NCI-H2081 treated with DMSO at 0.1 percent for 48 hours (cell line): ENCODE measurements around the gene DUS1L.

Experiments
- DNase-seq: peaks from one replicate; lab custom pipeline; 2025; lab: John Stamatoyannopoulos, UW

Gene DUS1L

DNA sequence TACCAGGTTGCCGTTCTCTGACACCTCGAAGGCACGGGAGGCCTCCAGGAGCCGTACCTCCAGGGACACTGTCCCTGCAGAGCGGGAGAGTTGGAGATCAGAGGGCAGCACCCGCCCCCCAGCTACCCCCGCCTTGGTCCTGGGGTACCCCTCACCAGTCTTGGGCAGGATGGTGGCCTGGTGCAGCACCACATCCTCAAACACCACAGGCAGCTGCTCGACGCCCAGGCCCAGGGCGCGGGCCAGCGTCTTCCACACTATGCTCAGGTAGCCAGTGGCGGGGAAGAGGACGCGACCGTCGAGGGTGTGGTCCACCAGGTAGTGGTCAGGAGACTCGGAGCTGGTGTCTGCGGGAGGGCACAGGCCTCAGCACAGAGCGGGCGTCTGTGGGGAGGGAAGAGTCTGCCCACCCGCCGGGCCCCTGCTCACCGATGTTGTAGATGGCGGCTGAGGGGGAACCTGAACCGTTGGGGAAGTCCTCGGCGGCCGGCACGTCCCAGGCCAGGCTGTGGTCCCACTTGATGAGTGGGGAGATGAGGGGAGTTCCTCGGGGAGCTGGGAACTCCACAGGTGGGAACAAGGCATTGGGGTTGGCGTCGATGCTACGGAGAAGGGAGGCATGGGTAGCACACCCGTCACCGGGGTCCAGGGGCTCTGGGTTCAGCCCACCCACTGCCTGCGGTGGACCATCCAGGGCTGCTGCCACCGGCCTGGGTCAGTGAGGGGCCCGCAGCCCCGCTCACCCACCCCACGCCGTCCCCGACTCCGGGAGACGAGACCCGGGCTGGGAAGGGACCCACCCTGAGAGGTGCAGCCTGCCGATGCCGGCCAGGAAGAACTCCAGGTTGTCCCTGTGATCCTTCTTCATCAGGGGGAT, 22.6 kb upstream of the DUS1L start:
- DNase-seq, result no peak

DNA sequence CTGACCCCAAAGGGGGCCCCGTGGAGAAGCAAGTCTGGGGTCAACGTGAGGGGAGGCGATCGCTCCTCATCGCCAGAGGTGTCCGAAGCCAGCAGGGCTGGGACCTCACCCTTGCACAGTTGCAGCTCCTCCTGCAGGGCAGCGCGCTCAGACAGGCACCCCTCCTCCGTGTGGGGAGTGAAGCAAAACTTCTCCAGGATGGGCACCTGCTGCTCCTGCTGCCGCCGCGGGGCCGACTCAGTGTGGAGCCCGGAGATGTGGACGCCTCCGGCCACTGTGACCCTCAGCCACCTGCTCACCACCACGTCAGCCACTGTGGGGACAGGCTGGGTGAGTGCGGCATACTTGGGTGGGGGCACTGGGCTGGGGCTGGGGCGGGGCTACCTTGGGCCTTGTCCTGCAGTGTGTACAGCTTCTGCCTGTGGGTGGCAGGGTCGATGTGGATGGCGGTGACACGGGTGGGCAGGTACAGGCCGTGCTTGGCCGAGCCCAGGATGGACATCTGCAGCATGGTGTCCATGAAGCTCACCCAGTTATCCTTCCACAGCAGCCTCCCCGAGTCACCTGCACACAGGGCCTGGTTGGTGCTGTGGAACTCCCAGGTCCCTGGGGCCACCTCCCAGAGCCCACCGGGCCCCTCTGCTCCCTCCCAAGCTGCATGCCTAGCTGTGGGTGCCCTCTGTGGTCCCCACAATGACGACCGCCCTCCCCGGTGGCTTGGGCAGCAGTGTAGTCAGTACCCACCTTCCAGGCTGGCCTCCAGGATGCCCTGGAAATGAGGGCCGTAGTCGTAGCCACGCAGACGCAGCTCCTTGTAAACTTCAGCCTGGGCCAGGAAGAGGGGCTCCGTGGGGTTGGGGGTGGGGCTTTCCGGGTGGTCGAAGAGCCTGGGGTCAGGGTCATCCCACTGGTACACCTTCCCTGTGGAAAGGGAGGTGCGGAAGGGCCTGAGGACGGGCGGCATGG, 21.6 kb upstream of the DUS1L start:
- no peak for DNase-seq

DNA sequence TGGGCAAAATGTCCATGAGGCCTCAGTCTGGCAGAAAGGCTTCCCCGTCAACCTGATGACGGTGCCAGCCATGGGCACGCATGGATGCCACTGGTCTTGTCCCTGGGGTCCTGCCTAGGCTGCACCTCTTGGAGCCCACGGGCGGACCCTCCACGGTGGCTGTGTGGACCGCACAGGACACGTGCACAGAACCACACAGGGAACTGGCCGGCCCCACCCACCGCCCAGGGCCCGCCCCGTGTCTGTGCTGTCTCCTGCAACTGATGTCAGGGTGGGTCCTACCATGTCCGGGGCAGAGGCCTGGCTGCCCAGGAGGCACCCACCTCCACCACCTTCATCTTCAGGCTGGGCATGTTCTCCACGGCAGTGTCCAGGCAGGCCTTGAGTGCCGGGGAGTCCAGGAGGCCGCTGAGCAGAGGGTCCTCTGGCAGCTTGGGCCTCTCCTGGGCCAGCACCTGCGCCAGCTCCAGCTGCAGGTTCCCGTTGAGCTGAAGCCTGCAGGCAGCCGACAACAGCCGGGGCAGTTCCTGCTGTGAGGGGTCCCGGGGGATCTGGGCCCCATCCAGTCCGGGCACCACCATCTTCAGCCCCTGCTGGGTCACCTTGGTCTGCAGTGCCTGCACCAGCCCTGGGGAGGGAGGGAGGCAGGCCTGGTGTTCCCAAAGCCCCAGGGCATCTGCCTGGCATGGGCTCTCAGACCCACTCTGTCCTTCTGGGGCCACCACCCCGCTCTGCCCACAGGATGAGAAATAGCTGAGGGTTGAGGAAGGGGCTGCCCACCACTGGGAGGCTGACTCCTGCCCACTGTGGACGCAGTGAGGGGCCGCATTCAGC, 20.5 kb upstream of the DUS1L start:
- no peak for DNase-seq

DNA sequence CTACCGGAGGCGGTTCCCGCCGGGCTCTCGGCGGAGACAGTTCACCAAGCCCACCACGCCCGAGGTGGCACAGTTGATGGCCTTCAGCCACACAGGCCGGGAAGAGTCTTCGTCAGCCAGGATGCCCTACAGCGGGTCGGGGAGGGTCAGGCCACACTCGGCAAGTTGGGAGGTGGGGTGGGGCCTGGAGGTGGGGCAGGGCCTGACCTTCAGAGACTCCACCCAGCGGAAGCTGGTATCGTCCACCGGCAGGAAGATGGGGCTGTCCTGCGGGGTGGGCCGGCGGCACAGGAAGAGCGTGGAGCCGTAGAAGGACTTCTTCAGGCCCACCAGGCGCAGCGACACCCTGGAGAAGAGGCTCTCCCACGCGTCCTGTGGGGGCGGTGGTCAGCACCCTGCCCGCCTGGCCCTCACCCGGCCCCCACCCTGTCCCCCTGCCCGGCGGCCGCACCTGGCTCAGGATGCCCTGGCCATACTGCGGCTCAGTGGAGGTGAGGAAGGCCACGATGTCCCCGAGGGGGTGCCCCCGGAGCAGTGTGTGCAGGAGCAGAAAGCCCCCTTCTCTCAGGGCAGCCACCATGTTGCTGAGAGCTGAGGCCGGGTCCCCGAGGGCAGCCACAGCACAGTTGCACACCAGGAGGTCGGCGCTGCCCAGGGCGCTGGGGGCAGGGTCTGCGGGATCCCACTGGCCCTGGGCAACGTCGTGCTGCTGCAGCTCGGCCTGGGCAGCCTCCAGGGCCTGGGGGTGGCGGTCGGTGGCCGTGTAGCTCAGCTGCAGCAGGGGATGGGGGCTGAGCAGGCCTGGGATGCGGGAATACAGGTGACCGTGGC, 19.6 kb upstream of the DUS1L start:
- no peak for DNase-seq

DNA sequence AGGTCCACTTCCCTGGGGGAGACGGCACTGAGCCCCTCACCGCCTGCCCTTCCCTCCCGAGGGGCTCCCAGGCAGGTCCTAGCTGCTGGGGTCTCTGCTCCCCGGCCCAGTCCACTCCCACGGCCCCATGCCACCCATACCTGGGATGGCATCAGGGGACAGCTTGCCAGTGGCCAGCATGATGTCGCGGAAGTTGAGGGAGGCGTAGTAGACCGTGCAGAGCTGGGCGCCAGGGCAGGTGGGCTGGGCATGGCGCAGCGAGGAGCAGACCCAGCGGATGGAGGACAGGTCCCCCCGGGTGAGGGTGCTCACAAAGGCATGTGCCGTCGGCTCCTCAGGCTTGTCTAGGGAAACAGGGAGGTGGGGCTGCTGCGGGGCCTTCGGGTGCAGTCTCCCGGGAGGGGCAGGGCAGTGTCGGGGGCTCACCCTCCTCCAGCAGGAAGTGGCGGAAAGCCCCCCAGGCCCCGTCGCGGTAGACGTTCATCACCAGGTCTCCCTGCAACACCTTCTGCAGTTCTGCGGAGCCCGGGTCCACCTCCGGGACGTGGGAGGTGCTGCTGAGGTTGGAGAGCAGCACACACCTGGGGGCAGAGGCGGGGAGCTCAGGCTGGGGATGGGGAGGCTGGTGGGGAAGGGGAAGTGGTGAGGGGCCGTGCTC, 18.9 kb upstream of the DUS1L start:
- no peak for DNase-seq

DNA sequence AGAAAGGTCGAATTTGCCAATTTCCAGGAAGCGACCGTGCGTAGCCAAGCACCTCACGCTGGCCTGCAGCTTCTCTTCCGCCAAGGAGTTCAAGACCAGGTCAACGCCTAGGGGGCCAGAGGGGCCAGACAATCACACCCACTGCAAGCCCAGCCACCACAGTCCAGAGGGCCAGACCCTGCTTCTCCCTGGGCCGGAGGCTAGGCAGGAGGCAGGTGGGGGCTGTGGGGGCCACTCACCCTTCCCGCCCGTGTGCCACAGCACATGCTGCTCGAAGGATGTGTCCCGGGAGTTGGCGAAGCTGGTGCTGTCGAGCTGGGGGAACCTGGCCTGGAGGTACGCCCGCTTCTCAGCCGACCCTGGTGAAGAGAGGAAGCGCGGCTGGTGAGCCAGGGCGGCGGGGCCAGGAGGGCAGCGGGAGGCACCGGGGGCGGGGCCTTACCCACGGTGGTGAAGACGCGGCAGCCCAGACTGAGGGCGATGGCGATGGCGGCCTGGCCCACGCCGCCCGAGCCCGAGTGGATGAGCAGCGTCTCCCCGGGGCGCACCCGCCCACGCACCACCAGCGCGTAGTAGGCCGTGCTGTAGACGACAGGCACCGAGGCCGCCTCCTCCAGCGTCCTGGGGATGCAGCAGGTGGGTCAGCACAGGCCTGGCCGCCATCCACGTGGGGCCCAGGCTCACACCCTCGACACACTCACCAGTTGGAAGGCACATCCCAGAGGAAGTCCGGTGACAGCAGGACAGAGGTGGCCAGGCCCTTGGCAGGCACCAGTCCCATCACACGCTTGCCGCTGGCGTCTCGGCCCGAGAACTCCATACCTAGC, 18.1 kb upstream of the DUS1L start:
- DNase-seq, result no peak

DNA sequence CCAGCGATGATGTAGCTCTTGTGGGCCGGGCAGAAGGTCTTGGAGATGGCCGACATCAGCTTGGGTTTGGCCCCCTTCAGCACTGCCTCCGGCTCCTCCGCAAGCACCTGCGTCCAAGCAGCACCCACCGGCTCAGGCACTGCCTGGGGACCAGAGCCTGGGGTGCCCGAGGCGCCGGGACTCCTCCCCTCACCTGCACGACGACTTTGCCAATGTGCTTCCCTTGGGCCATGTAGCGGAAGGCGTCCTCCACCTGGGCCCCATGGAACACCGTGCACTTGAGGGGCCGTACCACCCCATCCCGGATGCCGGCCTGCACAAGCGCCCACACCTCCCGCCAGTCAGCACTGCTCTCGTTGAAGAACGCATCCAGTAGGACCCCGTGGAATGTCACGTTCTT, 17.4 kb upstream of the DUS1L start:
- no peak for DNase-seq

DNA sequence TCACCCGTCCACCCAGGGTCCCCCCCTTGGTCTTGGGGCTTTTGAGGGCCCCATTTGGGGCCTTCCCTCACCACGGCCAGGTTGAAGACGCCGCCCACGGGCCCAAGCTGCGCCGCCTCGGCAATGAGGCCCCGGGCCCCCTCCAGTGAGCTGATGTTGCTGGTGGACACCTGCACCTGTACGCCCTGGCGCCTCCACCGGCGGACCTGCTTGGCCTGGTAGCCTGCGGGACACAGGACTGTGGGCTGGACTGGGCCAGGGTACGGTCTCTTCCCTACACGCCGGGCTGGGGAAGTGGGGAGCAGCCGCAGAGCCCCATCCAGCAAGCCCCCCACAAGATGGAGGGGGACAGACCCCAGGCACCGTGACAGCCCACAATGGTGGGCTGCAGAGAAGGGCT, 16.9 kb upstream of the DUS1L start:
- no peak for DNase-seq

DNA sequence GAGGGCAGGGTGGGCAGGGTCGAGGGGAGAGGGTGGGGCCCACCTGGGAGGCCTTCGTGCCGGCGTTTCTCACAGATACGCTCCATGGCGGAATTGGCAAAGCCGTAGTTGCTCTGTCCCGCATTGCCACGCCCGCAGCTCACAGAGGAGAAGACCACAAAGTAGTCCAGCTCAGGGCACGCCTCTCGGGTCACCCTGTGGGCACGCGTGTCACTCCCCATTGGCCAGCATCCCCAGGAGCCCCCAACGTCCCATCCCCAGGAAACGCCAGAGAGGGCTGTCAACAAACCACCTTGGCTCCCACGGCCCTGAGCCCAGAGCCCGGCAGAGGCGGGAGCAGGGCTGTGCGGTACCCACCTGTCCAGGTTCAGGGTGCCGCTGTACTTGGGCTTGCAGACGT, 16.4 kb upstream of the DUS1L start:
- no peak for DNase-seq

DNA sequence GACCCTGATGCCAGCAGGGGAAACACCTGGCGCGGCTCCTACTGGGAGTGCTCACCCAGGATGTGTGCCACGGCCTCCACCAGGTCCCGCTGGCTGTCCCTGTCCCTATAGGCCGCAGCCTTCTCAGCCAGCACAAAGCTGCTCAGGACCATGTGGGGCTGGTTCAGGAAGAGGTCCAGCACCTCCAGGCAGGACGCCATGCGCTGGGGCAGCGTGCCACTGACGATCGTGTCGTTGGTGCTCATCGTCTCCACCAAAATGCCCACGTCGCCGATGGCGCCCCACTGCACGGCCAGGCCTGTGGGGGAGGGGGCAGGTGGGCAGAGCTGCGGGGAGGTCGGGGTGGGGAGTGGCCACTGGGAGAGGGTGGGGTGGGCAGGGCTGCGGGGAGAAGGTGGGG, 15.9 kb upstream of the DUS1L start:
- DNase-seq, result no peak

DNA sequence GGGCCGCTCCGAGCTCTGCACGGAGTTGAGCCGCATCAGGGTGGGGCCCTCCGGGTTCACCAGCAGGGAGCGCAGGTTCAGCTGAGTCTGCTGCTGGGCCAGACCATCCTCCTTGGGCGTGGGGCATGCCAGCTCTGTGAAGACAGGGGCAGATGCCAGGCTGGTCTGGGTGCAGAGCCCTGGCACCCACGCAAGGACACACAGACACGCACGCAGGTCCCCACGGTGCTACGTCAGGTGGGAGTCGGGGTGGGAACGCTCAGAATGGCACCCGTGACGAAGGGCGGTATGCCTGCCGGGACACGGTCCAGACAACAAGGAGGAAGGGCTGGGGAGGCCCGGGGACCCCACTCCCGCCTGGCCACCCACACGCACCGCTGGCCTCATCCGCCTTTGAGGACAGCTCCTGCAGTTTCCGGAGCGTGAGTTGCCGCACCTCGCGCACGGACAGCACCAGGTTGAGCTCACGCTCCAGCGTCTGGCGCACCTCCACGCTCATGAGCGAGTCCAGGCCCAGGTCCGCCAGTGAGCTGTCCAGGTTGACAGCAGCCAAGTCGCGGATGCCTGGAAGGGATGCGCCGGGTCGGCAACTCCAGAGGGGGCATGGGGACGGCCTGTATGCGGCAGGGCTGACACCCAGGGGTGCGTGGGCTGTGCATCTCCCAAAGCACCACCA, 15.3 kb upstream of the DUS1L start:
- DNase-seq, result no peak

DNA sequence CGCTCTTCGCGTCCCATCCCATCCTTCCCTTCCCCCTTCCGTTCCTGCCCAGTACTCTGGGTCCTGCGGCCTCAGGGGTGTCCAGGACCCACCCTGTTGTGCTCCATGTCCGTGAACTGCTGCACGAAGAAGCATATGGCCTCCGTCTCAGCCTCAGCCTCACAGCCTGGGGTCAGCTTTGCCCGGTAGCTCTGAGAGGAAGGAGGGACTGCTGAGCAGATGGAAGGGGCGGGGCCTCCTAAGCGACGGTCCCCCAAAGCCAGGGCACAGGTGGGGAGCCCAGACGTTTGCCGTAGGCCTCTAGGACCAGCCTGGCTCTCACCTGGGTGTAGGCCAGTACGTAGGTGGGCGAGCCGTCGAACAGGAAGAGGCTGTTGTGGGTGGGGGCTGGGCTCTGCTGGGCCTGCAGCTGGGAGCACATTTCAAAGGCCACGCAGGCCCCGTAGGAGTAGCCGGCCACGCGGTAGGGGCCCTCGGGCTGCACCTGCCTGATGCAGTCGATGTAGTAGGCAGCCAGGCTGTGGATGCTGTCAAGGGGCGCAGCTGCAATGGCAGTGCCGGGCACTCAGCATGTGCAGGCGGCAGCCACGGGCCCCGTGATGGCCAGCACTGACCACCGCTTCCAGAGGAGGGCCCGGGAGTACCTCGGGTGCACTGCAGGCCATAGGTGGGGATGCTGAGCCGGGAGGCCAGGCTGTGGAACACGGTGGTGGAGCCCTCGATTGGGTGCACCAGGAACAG, 14.6 kb upstream of the DUS1L start:
- DNase-seq, result no peak

DNA sequence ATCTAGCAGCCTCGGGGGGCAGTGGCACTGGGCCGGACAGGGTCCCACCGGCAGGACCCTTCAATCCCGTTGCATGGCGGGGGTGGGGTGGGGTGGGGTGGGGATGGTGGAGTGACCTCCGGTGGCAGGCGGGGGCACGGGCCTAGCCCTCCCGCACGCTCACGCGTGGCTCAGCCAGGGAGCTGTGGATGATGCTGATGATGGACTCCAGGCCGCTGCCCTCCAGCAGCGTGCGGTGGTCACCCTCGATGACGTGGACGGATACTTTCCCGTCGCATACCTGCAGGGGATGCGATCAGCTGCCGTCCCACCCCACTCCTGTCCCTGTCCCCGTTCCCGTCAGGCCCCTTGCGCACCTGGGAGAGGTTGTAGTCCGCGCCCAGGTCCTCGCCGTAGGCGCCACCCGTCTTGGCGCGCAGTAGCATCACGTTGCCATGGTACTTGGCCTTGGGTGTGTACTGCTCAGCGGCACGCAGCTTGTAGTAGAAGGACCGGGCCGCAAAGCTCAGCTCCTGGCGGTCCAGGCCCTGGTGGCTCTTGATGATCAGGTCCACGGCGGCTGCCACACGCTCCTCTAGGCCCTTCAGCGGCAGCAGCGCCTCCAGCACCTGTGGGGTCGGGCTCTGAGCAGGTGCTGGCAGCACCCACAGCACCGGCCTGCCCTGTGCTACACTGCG, 13.5 kb upstream of the DUS1L start:
- DNase-seq, result no peak

DNA sequence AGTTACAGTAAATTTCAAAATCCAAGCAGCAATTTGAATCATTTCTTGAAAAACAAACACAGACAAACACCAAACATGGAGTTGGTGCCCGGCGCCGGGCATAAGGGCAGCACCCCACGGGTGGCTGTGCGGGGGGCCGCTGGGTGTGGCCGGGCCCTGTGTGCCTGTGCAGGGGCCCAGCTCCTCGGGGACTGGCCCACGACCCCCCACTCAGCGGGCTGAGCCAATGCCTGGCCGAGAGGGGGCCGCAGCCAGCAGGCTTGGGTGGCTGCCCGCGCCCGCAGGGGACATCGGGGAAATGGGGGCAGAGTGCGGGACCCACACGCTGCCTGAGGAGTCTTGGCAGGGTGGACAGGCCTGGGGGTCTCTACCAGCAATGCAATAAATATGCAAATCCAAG, 12.8 kb upstream of the DUS1L start:
- no peak for DNase-seq

DNA sequence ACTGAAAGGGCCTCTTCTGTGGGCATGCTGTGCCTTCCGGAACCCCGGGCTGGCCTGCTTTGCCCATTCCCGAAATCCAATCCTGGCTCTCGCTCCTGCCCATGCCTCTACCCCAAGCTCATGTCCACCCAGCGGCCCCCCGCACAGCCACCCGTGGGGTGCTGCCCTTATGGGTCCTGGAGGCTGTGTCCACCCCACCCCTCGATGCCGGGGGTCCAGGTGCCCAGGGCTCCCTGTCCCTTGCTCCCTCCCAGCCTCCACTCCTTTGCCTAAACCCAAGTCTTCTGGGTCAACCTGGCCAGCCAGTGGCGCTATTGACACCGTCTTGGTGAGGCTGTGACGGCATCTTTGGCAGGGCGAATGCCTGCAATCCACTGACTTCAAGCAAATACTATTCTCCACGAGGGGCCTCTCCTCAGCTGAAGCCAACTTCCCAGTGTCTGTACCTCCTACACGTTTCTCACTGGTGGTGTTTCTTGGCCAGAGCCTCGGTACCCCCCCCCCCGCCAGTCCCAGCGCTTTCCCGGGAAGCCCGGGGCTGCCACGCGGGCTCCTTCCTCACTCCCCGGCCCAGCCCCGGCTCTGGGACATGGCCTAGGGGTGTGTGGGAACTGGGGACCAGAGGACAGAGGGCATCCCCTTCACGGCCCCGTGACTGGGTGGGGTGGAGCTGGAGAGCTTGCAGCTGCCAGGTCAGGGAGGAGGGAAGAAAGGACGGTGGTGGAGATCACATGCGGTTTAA, 12.2 kb upstream of the DUS1L start:
- DNase-seq, result no peak

DNA sequence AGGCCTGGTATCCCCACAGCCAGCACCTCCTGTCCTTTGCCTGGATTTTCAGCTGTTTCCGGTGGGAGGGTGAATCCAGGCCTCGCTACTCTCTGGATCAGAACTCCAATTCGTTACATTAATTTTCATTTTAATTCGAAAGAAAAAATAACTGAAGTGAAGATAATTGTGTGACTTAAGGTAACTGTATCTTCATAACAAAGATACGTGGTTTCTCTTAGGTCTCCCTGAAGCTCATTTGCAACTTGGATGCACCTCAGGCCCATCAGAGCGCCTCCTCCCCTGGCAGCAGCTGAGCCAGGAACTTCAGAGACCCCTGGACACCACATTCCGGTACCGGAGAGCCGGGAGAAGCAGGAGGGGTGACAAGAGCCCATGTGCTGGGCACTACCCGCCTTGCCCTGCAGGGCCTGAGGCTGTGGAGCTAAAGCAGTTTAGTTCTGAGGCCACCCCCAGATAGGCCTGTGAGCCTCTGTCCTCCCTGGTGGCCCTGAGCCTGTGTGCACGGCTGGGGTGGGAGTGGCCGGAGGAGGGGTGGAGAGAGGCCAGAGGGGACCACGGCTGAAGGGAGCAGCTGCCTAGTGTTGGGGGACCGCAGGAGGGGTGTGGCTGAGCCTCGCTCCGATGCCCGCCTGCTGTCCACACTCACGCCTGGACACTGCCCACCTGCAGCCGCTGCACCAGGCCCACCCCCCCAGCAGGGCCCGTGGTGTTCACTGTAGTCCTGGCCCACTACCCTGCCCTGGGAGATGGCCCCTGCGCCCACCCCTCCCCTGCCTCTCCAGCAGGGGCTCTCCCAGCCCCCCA, 11.4 kb upstream of the DUS1L start:
- DNase-seq, result no peak
